Body of pancreas (tissue), 4 donors: ENCODE data around the gene ST3GAL4. TPM values are rescaled to one million over a fixed set of nuclear protein-coding genes. Genes with fewer than 3 reads are reported as not detected.

ENCODE experiments used
- ATAC-seq: fragments of 150-250 bp; one replicate; pipeline ENCODE4 v1.9.1; 2016
- DNase-seq, 4 donors: peaks; one replicate each; pipeline ENCODE4 v3.0.0-alpha.2; 2019
- H3K27ac ChIP-seq, 4 donors: fragments of 200-600 bp; sonication (generic); 1 replicate in 3 of 4; 2 replicates in 1 of 4; pipeline versions ENCODE4 v1.5.1 to v1.6.1; 2016 to 2019; ENCODE audit warnings: mild to moderate bottlenecking in 1 of 4, mixed read lengths in 1 of 4, moderate library complexity in 1 of 4
- H3K27me3 ChIP-seq, 2 donors: fragments of 200-600 bp; sonication (generic); one replicate each; pipeline ENCODE4 v1.6.0; 2016; ENCODE audit warnings: mild to moderate bottlenecking in 1 of 2
- H3K36me3 ChIP-seq, 2 donors: fragments of 200-600 bp; sonication (generic); replicated peaks in 1 of 2; 2 replicates each; pipeline ENCODE4 v1.5.1; 2016; ENCODE audit warnings: low read depth in 2 of 2; ENCODE audit not compliant: insufficient read depth in 1 of 2
- H3K4me1 ChIP-seq: fragments of 200-600 bp; sonication (generic); one replicate; pipeline ENCODE4 v1.6.0; 2016
- H3K4me3 ChIP-seq, 2 donors: fragments of 200-600 bp; sonication (generic); 1 replicate in 1 of 2; 2 replicates in 1 of 2; pipeline ENCODE4 v1.5.1; 2016 to 2019
- H3K9me3 ChIP-seq, 3 donors: fragments of 200-600 bp; sonication (generic); 1 replicate in 2 of 3; 2 replicates in 1 of 3; pipeline ENCODE4 v1.5.1; 2016
- POLR2A ChIP-seq, 3 donors: fragments of 450-650 bp; IDR thresholded peaks; one replicate each; pipeline ENCODE4 v1.6.1; 2016; ENCODE audit warnings: antibody characterized with exemption in 3 of 3, mild to moderate bottlenecking in 2 of 3
- WGBS, 2 donors: methylation state at CpG; one replicate each; pipeline ENCODE4 v1.1.5; 2017; 5-methylcytosine and 5-hydroxymethylcytosine counted together
- intact Hi-C: fragments of 100-400 bp; cut with DNase I; formaldehyde crosslinking; loops from one replicate; pipeline ENCODE4 v1.15.1; 2023
- total RNA-seq, 2 donors: library from RNA; depleted of rRNA; stranded (reverse); fragments of >200 nt; gene quantifications; one replicate each; pipeline ENCODE4 v1.1.0, GENCODE V29; 2016
- TF ChIP-seq, protein P1 (sequence below), 7 experiments: fragments of 450-650 bp in 4 of 7; fragments of 200-600 bp in 3 of 7; sonication (generic) in 3 of 7; IDR thresholded peaks; one replicate each; pipeline ENCODE4 v1.5.1; 2016 to 2019; ENCODE audit warnings: antibody characterized with exemption in 7 of 7

ST3GAL4 gene
- total RNA-seq, 2 donors from 2014 or later: 7.5 to 14.8 TPM

DNA sequence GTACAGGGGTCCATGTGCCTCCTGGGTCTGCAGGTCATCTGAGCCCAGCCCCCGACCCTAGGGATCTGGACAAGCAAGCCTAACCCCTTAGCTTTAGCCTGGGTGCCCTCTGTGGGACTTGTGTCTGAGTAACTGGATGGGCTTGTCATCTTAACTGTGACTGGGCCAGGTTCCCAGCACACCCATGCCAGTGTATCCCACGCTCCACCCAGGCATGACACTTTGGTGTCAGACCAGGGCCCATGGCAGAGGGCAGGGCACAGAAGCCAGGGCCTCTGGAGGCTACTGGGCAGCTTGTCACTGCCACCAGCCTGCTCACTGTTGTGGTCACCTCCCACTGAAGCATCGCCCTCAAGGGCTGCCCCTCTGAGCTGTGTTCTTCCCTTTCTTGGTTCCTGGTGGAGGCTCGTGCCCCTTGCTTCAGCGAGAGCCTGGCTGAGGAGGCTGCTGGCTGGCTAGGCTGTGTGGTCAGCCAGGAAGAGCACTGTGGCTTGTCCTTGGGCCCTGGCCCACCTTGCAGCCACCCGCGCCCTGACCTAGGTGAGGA, 80.8 kb downstream of the ST3GAL4 start:
- Histone ChIP-seq H3K27ac (no peak overlapping the region), H3K4me3 (no peak overlapping the region), H3K4me1 (peaks cover 9% of the 10 kb centered on the region), H3K9me3 (no peaks in the 10 kb centered on the region), H3K36me3 (no peaks in the 10 kb centered on the region), H3K27me3 (peaks cover 0 to 10% of the 10 kb centered on the region in 2 donors)
- TF ChIP-seq POLR2A (IDR thresholded peaks at IDR 0.05): no peak
- TF ChIP-seq, protein P1, sequence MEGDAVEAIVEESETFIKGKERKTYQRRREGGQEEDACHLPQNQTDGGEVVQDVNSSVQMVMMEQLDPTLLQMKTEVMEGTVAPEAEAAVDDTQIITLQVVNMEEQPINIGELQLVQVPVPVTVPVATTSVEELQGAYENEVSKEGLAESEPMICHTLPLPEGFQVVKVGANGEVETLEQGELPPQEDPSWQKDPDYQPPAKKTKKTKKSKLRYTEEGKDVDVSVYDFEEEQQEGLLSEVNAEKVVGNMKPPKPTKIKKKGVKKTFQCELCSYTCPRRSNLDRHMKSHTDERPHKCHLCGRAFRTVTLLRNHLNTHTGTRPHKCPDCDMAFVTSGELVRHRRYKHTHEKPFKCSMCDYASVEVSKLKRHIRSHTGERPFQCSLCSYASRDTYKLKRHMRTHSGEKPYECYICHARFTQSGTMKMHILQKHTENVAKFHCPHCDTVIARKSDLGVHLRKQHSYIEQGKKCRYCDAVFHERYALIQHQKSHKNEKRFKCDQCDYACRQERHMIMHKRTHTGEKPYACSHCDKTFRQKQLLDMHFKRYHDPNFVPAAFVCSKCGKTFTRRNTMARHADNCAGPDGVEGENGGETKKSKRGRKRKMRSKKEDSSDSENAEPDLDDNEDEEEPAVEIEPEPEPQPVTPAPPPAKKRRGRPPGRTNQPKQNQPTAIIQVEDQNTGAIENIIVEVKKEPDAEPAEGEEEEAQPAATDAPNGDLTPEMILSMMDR (IDR thresholded peaks at IDR 0.05): no peak
- WGBS, 2 donors: 77 to 100% methylated on average over 1 to 7 of the region's 7 CpGs
- ATAC-seq (no peak), DNase-seq (no peak)
- intact Hi-C loops: loop anchor here (5.0 to 10.0 kb wide), 2 partner anchors 41 to 909 kb away; no protein-coding TSS in a partner anchor

DNA sequence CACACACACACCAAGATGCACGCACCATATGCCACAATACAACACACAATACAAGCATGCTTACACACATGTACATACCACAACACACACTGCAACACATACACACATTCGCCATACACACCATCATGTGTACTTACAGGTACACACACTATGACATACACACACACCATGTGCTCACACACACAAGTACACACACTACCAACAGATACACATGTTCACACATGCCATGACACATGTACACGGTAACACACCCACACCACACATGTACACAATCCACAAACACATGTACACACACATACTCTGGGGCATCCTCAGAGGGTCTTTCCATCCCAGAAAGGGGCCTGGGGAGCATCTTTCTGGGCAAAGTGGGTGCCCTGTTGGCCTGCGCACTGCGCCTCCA, 82.2 kb downstream of the ST3GAL4 start:
- H3K27me3 ChIP-seq: peaks cover 0 to 12% of the 10 kb centered on the region in 2 donors
- ATAC-seq: no peak
- intact Hi-C loops: loop anchor here (5.0 to 10.0 kb wide), 2 partner anchors 40 to 907 kb away; no protein-coding TSS in a partner anchor
- H3K9me3 ChIP-seq: no peaks in the 10 kb centered on the region
- WGBS, 2 donors: 74 to 85% methylated on average over 3 to 5 of the region's 5 CpGs
- DNase-seq: no peak
- H3K4me3 ChIP-seq: no peak overlapping the region
- H3K27ac ChIP-seq: no peak overlapping the region
- TF ChIP-seq POLR2A (IDR thresholded peaks at IDR 0.05): no peak
- TF ChIP-seq, protein P1 (IDR thresholded peaks at IDR 0.05): no peak
- peaks cover 9% of the 10 kb centered on the region for H3K4me1 ChIP-seq
- no peaks in the 10 kb centered on the region for H3K36me3 ChIP-seq

DNA sequence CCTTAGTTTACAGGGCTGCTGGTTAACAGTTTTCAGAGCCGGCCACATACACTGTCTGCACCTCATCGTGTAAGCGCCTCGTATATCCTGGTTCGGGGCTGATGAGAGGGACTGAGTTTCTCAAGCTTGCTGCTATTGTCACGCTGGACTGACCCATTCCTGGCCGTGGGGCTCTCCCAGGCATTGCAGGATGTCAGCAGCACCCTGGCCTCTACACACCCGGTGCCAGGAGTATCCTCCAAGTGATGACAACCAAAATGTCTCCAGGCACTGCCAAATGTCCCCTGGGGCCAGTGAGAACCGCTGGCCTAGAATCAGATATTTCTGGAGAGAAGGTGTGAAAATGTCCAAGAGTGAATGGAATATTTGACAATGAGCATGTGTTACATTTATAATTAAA, 82.8 kb downstream of the ST3GAL4 start:
- TF ChIP-seq, protein P1 (IDR thresholded peaks at IDR 0.05): no peak
- no peak for TF ChIP-seq POLR2A (IDR thresholded peaks at IDR 0.05)
- H3K27ac ChIP-seq: no peak overlapping the region
- H3K4me1 ChIP-seq: peaks cover 9% of the 10 kb centered on the region
- DNase-seq (no peak), ATAC-seq (no peak)
- 50 to 54% methylated on average over 3 to 9 of the region's 9 CpGs for WGBS, 2 donors
- intact Hi-C loops: loop anchor here (5.0 to 10.0 kb wide), 2 partner anchors 39 to 907 kb away; no protein-coding TSS in a partner anchor
- H3K4me3 ChIP-seq: no peak overlapping the region
- H3K9me3 ChIP-seq: no peaks in the 10 kb centered on the region
- H3K27me3 ChIP-seq: peaks cover 0 to 12% of the 10 kb centered on the region in 2 donors
- no peaks in the 10 kb centered on the region for H3K36me3 ChIP-seq

DNA sequence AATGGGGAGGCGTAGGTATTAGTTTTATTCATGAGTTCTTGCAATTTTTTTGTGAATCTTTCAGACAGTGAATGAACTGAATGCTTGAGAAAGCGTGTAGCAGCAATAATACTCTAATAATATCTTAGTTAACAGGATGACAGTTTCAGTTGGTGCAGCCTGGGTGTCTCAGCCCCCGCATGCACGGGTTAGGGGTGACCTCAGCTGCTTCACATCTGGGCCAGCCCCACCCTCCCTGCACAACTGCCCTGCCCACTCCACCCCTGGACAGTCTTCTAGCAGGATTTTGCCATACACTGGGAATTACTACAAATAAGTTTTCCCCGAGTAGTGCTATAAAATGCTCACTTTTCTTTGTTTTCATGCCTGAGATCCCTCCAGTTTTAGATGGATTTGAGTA, 83.2 kb downstream of the ST3GAL4 start:
- no peak for DNase-seq
- H3K9me3 ChIP-seq: no peaks in the 10 kb centered on the region
- no peak for TF ChIP-seq POLR2A (IDR thresholded peaks at IDR 0.05)
- TF ChIP-seq, protein P1 (IDR thresholded peaks at IDR 0.05): no peak
- ATAC-seq: no peak
- H3K36me3 ChIP-seq: no peaks in the 10 kb centered on the region
- H3K27me3 ChIP-seq: peaks cover 0 to 12% of the 10 kb centered on the region in 2 donors
- no peak overlapping the region for H3K4me3 ChIP-seq
- WGBS, 2 donors: 41 to 46% methylated on average over 5 of the region's 5 CpGs
- peaks cover 9% of the 10 kb centered on the region for H3K4me1 ChIP-seq
- intact Hi-C loops: loop anchor here (5.0 to 10.0 kb wide), 2 partner anchors 39 to 906 kb away; no protein-coding TSS in a partner anchor
- H3K27ac ChIP-seq: no peak overlapping the region

DNA sequence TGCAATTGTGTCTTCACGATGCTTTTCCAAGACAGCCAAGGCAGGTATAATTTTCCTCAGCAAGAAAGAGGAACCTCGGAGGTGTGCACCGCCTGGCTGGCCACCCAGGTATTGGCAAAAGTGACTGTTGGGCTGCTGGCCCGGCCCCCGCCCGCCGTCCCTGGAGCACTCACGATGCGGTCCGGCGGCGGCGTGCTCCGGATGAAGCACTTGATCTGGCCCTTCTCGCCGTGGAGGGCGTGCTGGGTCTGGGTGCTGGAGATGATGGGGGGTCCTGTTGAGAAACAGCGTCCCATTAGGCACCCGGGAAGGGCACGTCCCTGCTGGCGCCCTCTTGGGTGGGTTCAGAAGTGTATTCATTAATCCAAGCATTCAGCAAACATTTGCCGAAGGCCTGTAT, 84.8 kb downstream of the ST3GAL4 start:
- DNase-seq (no peak), ATAC-seq (no peak)
- Histone ChIP-seq H3K27me3 (peaks cover 0 to 12% of the 10 kb centered on the region in 2 donors), H3K4me3 (no peak overlapping the region), H3K27ac (no peak overlapping the region), H3K9me3 (no peaks in the 10 kb centered on the region), H3K36me3 (no peaks in the 10 kb centered on the region), H3K4me1 (peaks cover 9% of the 10 kb centered on the region)
- intact Hi-C loops: loop anchor here (10.0 kb wide), 1 partner anchor 565 kb away; the partner anchor contains the start of gene KIRREL3
- TF ChIP-seq POLR2A (IDR thresholded peaks at IDR 0.05): no peak
- TF ChIP-seq, protein P1 (IDR thresholded peaks at IDR 0.05): no peak
- WGBS, 2 donors: 20 to 36% methylated on average over 2 to 22 of the region's 22 CpGs
